Measurements from ENCODE around the gene UBE2B.
"Not testable (repeated sequence)": the region's sequence is repeated elsewhere in the genome, so short reads cannot be mapped to it uniquely, and the experiment has no call there.

DNA sequence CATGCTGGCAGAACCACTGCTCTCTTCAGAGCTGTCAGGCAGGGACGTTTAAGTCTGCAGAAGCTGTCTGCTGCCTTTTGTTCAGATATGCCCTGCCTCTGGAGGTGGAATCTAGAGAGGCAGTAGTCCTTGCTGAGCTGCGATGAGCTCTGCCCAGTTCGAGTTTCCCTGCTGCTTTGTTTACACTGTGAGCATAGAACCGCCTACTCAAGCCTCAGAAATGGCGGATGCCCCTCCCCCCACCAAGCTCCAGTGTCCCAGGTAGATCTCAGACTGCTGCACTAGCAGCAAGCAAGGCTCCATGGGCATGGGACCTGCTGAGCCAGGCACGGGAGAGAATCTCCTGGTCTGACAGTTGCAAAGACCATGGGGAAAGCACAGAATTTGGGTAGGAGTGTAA is 34.5 kb upstream of the UBE2B start:
- TF ChIP-seq, protein P1, sequence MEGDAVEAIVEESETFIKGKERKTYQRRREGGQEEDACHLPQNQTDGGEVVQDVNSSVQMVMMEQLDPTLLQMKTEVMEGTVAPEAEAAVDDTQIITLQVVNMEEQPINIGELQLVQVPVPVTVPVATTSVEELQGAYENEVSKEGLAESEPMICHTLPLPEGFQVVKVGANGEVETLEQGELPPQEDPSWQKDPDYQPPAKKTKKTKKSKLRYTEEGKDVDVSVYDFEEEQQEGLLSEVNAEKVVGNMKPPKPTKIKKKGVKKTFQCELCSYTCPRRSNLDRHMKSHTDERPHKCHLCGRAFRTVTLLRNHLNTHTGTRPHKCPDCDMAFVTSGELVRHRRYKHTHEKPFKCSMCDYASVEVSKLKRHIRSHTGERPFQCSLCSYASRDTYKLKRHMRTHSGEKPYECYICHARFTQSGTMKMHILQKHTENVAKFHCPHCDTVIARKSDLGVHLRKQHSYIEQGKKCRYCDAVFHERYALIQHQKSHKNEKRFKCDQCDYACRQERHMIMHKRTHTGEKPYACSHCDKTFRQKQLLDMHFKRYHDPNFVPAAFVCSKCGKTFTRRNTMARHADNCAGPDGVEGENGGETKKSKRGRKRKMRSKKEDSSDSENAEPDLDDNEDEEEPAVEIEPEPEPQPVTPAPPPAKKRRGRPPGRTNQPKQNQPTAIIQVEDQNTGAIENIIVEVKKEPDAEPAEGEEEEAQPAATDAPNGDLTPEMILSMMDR (tag by site-specific recombination; IDR thresholded peaks at IDR 0.05), result not testable (repeated sequence)
- TF ChIP-seq ZNF701 (tag by site-specific recombination; IDR thresholded peaks at IDR 0.05); GFI1B (tag by site-specific recombination; IDR thresholded peaks at IDR 0.05); ZNF175 (tag by site-specific recombination; IDR thresholded peaks at IDR 0.05); ZFP69B (tag by site-specific recombination; IDR thresholded peaks at IDR 0.05); ZNF670 (tag by site-specific recombination; IDR thresholded peaks at IDR 0.05; ENCODE audit: low read depth); TCF7L2 (IDR thresholded peaks at IDR 0.05; ENCODE audit: borderline replicate concordance, low read depth, low read length); ZNF274 (IDR thresholded peaks at IDR 0.05; ENCODE audit: low read length); ZNF274 (tag by site-specific recombination; IDR thresholded peaks at IDR 0.05; ENCODE audit: borderline replicate concordance); KLF16 (tag by site-specific recombination; IDR thresholded peaks at IDR 0.05); ZNF350 (tag by site-specific recombination; IDR thresholded peaks at IDR 0.05): not testable (repeated sequence)
- TF ChIP-seq, protein P2, sequence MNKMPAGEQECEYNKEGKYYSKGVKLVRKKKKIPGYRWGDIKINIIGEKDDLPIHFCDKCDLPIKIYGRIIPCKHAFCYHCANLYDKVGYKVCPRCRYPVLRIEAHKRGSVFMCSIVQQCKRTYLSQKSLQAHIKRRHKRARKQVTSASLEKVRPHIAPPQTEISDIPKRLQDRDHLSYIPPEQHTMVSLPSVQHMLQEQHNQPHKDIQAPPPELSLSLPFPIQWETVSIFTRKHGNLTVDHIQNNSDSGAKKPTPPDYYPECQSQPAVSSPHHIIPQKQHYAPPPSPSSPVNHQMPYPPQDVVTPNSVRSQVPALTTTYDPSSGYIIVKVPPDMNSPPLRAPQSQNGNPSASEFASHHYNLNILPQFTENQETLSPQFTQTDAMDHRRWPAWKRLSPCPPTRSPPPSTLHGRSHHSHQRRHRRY (tag by site-specific recombination; IDR thresholded peaks at IDR 0.05), result not testable (repeated sequence)

Measured in HEK293 (cell line).